Prostate gland (tissue), 2 donors: ENCODE results near the gene MIOX.

ENCODE experiments used
- POLR2AphosphoS5 ChIP-seq: sonication (generic); formaldehyde crosslinking; IDR thresholded peaks from one replicate; pipeline ENCODE4 v1.6.1; 2017; ENCODE audit warnings: antibody characterized with exemption
- TF ChIP-seq, protein P1 (sequence below), 4 experiments: fragments of 200-600 bp in 2 of 4; fragments of 450-650 bp in 2 of 4; sonication (generic) in 2 of 4; IDR thresholded peaks; 1 replicate in 3 of 4; 2 replicates in 1 of 4; pipeline ENCODE4 v1.5.1; 2016 to 2019; ENCODE audit warnings: antibody characterized with exemption in 4 of 4, mild to moderate bottlenecking in 2 of 4, moderate library complexity in 2 of 4

DNA sequence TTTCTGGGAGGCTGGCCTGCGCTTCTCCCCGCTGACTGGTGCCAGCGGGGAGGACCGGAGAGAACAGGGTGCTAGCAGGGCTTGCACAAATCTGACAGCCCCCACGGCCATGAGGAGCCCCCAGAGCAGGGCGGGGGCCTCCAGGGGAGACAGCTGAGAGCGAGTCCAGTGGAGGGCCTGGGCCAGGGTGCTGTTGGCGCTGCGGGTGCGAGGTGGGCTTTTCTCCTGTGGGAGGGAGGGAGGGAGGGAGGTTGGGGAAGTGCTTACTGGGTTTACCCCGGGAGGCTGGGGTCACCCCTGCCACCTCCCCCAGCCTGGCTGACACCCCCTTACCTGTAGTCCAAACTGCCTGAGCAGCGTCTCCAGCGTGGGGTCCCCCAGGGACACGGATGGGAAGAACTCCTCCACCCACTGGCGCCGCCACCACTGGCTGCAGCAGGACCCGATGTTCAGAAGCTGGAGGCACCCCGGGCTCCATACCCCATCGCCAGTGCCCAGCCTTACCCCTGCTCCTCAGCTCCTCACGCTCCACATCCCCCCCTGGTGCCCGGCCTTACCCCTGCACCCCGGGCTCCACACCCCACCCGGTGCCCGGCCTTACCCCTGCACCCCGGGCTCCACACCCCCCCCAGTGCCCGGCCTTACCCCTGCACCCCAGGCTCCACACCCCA is 17.0 kb downstream of the MIOX start:
- TF ChIP-seq, protein P1, sequence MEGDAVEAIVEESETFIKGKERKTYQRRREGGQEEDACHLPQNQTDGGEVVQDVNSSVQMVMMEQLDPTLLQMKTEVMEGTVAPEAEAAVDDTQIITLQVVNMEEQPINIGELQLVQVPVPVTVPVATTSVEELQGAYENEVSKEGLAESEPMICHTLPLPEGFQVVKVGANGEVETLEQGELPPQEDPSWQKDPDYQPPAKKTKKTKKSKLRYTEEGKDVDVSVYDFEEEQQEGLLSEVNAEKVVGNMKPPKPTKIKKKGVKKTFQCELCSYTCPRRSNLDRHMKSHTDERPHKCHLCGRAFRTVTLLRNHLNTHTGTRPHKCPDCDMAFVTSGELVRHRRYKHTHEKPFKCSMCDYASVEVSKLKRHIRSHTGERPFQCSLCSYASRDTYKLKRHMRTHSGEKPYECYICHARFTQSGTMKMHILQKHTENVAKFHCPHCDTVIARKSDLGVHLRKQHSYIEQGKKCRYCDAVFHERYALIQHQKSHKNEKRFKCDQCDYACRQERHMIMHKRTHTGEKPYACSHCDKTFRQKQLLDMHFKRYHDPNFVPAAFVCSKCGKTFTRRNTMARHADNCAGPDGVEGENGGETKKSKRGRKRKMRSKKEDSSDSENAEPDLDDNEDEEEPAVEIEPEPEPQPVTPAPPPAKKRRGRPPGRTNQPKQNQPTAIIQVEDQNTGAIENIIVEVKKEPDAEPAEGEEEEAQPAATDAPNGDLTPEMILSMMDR (IDR thresholded peaks at IDR 0.05): no peak
- TF ChIP-seq POLR2AphosphoS5: no peak
